IMR-90 (cell line): ENCODE data around the gene LAPTM5. TPM values are rescaled to one million over a fixed set of nuclear protein-coding genes. Genes with fewer than 3 reads are reported as not detected.

Source experiments
- ATAC-seq: fragments of 200-7000 bp; cut with Tn5 transposase; 2 replicates; pipeline ENCODE4 v1.9.1; 2020; ENCODE audit warnings: low read depth, mild to moderate bottlenecking, moderate library complexity
- BruUV-seq: library from RNA; stranded (reverse); fragments of 400-500 nt; replicated peaks from 2 replicates; lab custom pipeline; 2021; lab: Mats Ljungman, UMichigan
- CTCF ChIA-PET: fragments of 300-600 bp; formaldehyde crosslinking; extraction: SDS; loops from one replicate; lab custom pipeline; 2021; ENCODE audit warnings: antibody characterized with exemption; lab: Yijun Ruan, JAX
- POLR2A ChIA-PET: fragments of 300-600 bp; sonication (Branson Sonifier 250); formaldehyde crosslinking; loops from one replicate; lab custom pipeline; 2022; ENCODE audit warnings: antibody characterized with exemption; ENCODE audit not compliant: unreplicated experiment; lab: Charles Lee
- DNase-seq: peaks from one replicate; pipeline ENCODE4 v3.0.0; 2013
- H2AFZ ChIP-seq: replicated peaks from 2 replicates; pipeline ENCODE3; 2013; ENCODE audit warnings: low read length, mild to moderate bottlenecking; ENCODE audit not compliant: poor library complexity
- H2AK5ac ChIP-seq: 2 replicates; pipeline ENCODE4 v1.6.1; 2013; ENCODE audit warnings: low read depth, low read length, inconsistent platforms
- H2AK9ac ChIP-seq: replicated peaks from 2 replicates; pipeline ENCODE3; 2013; ENCODE audit warnings: mild to moderate bottlenecking, low read depth, low read length, moderate library complexity; ENCODE audit not compliant: poor library complexity
- H2BK120ac ChIP-seq: 2 replicates; pipeline ENCODE4 v1.6.1; 2013; ENCODE audit warnings: low read depth, low read length, inconsistent platforms
- H2BK15ac ChIP-seq: 3 replicates; pipeline ENCODE4 v1.6.1; 2013; ENCODE audit warnings: low read depth, low read length, inconsistent platforms
- H2BK20ac ChIP-seq: 2 replicates; pipeline ENCODE4 v1.6.1; 2013; ENCODE audit warnings: low read depth, mild to moderate bottlenecking, inconsistent platforms, low read length, moderate library complexity
- H2BK5ac ChIP-seq: 2 replicates; pipeline ENCODE4 v1.6.1; 2013; ENCODE audit warnings: mild to moderate bottlenecking, low read depth, low read length, inconsistent platforms; ENCODE audit not compliant: poor library complexity, severe bottlenecking
- H3K14ac ChIP-seq: replicated peaks from 2 replicates; pipeline ENCODE4 v1.6.1; 2013; ENCODE audit warnings: low read depth, low read length, inconsistent platforms
- H3K18ac ChIP-seq: 2 replicates; pipeline ENCODE4 v1.6.1; 2013; ENCODE audit warnings: low read depth, low read length, control low read depth
- H3K23ac ChIP-seq: 2 replicates; pipeline ENCODE4 v1.6.1; 2013; ENCODE audit warnings: low read depth, low read length, inconsistent platforms
- H3K27ac ChIP-seq: 2 replicates; pipeline ENCODE4 v1.5.1; 2013; ENCODE audit warnings: mild to moderate bottlenecking, control low read depth, low read length; ENCODE audit not compliant: insufficient read depth
- H3K27me3 ChIP-seq: 2 replicates; pipeline ENCODE4 v1.6.1; 2013; ENCODE audit warnings: low read length; ENCODE audit not compliant: control insufficient read depth, insufficient read depth
- H3K36me3 ChIP-seq: 2 replicates; pipeline ENCODE4 v1.6.1; 2013; ENCODE audit warnings: low read length, mixed read lengths; ENCODE audit not compliant: control insufficient read depth, insufficient read depth
- H3K4ac ChIP-seq: 2 replicates; pipeline ENCODE4 v1.6.1; 2013; ENCODE audit warnings: low read depth, low read length, inconsistent platforms
- H3K4me1 ChIP-seq: 2 replicates; pipeline ENCODE4 v1.6.1; 2013; ENCODE audit warnings: low read length, mixed read lengths; ENCODE audit not compliant: control insufficient read depth, insufficient read depth
- H3K4me2 ChIP-seq: 2 replicates; pipeline ENCODE4 v1.6.1; 2013; ENCODE audit warnings: low read depth, mild to moderate bottlenecking, control low read depth, low read length, moderate library complexity
- H3K4me3 ChIP-seq: 2 replicates; pipeline ENCODE4 v1.5.1; 2013; ENCODE audit warnings: low read depth, mild to moderate bottlenecking, control low read depth, low read length, moderate library complexity; ENCODE audit not compliant: insufficient read depth
- H3K56ac ChIP-seq: 2 replicates; pipeline ENCODE4 v1.6.1; 2013; ENCODE audit warnings: low read length, inconsistent platforms; ENCODE audit not compliant: insufficient read depth; ENCODE audit errors: extremely low read depth
- H3K79me1 ChIP-seq, 2 experiments: 2 replicates each; pipeline ENCODE4 v1.6.1; 2013; ENCODE audit warnings: low read length in 2 of 2, inconsistent platforms in 1 of 2, low read depth in 1 of 2
- H3K9ac ChIP-seq: 2 replicates; pipeline ENCODE4 v1.6.1; 2013; ENCODE audit warnings: low read depth, low read length, control low read depth
- H3K9me1 ChIP-seq: 2 replicates; pipeline ENCODE4 v1.6.1; 2013; ENCODE audit warnings: low read length, inconsistent platforms; ENCODE audit not compliant: insufficient read depth
- H3K9me3 ChIP-seq: 2 replicates; pipeline ENCODE4 v1.6.1; 2013; ENCODE audit warnings: low read length; ENCODE audit not compliant: control insufficient read depth, insufficient read depth
- H4K20me1 ChIP-seq: 2 replicates; pipeline ENCODE4 v1.6.1; 2013; ENCODE audit warnings: low read length, inconsistent platforms; ENCODE audit not compliant: insufficient read depth
- H4K5ac ChIP-seq: 2 replicates; pipeline ENCODE4 v1.6.1; 2013; ENCODE audit warnings: mild to moderate bottlenecking, low read depth, low read length, control low read depth
- H4K8ac ChIP-seq, 2 experiments: 2 replicates each; pipeline ENCODE4 v1.6.1; 2013; ENCODE audit warnings: low read depth in 2 of 2, low read length in 2 of 2, control low read depth in 1 of 2, inconsistent platforms in 1 of 2
- H4K91ac ChIP-seq: 2 replicates; pipeline ENCODE4 v1.6.1; 2013; ENCODE audit warnings: low read depth, low read length, inconsistent platforms; ENCODE audit not compliant: insufficient read depth
- CEBPB ChIP-seq: IDR thresholded peaks from 2 replicates; pipeline ENCODE4 v1.6.1; 2012; ENCODE audit warnings: low read depth, low read length, improper control_type of control experiment
- CHD1 ChIP-seq: IDR thresholded peaks from 2 replicates; pipeline ENCODE4 v1.6.1; 2012; ENCODE audit warnings: low read depth, low read length, improper control_type of control experiment
- MAFK ChIP-seq: IDR thresholded peaks from 2 replicates; pipeline ENCODE4 v1.6.1; 2012; ENCODE audit warnings: low read depth, low read length, improper control_type of control experiment
- MXI1 ChIP-seq: IDR thresholded peaks from 2 replicates; pipeline ENCODE4 v1.6.1; 2012; ENCODE audit warnings: low read depth, mild to moderate bottlenecking, low read length, moderate library complexity, borderline replicate concordance
- NFE2L2 ChIP-seq: fragments of 150-350 bp; IDR thresholded peaks from 2 replicates; pipeline ENCODE4 v1.6.1; 2016; ENCODE audit warnings: low read depth, mild to moderate bottlenecking, low read length
- RAD21 ChIP-seq: IDR thresholded peaks from 2 replicates; pipeline ENCODE4 v1.6.1; 2012; ENCODE audit warnings: low read length, improper control_type of control experiment
- RCOR1 ChIP-seq: IDR thresholded peaks from 2 replicates; pipeline ENCODE4 v1.6.1; 2012; ENCODE audit warnings: mild to moderate bottlenecking, low read length, improper control_type of control experiment; ENCODE audit not compliant: insufficient replicate concordance
- WGBS, 2 experiments: methylation state at CpG; one replicate each; pipeline versions ENCODE4 v1.1.5 to v1.1.7; 2013; ENCODE audit warnings: missing lambda C conversion rate in 2 of 2; ENCODE audit not compliant: insufficient read length in 1 of 2; ENCODE audit errors: extremely low coverage in 2 of 2; 5-methylcytosine and 5-hydroxymethylcytosine counted together
- dilution Hi-C: fragments of 300-500 bp; cut with HindIII; formaldehyde crosslinking; loops from one replicate; pipeline ENCODE4 v1.14.3; 2018; ENCODE audit warnings: low sequenced_read_pairs; ENCODE audit not compliant: unreplicated experiment
- in situ Hi-C: fragments of 300-500 bp; cut with MboI; formaldehyde crosslinking; loops from 3 replicates; pipeline ENCODE4 v1.14.3; 2019; ENCODE audit warnings: low sequenced_read_pairs, inconsistent platforms, mixed read lengths
- intact Hi-C: fragments of 100-400 bp; cut with micrococcal nuclease; formaldehyde crosslinking; loops from 2 replicates; pipeline ENCODE4 v1.10.0; 2022
- polyA plus RNA-seq, 3 experiments: library from polyadenylated mRNA; depleted of rRNA; stranded (reverse); fragments of >200 nt; gene quantifications; 2 replicates each; pipeline ENCODE4 v1.2.3, GENCODE V29; 2012; ENCODE audit warnings: low replicate concordance in 1 of 3
- total RNA-seq: library from RNA; depleted of rRNA; stranded (reverse); fragments of >200 nt; gene quantifications from 2 replicates; pipeline ENCODE4 v1.2.3, GENCODE V29; 2012

The LAPTM5 gene
- total and polyA plus RNA-seq, 2 of the 4 experiments (the other 2 are of a cell fraction) = 0.09 TPM; not detected in 1

DNA sequence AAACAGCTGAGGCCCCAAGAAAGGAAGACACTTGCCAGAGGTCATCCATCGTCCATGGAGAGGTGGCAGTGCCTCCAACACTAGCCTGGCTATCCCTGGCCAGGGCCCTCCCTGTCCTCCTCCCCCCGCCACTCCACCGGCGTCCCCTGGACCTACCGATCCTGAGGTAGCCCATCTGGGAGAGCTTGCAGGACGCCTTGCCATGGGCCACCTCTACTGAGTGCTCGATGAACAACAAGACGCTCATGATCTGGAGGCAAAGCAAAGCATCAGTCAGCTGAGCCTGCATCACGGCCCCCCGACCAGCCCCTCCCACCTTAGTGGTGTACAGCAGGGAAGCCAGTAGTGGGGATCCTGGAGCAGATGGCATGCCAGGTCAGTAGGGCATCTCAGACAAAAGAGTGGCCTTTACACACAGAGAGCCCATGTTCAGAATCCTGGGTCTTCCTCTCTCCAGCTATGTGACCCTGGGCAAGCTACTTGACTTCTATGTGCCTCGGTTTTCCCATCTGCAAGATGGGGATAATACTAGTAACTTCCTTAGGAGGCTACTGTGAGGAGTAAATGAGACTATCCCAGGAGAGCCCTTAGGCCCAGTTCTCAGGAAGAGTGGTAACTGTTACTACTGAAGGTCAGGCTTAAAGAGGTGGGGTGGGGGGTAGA, 15.1 kb downstream of the LAPTM5 start:
- in situ Hi-C loops = no loop called here
- Histone ChIP-seq H3K27ac (no peak overlapping the region), H2BK20ac (no peak overlapping the region), H3K4ac (no peak overlapping the region), H4K20me1 (no peaks in the 10 kb centered on the region), H2AK9ac (no peak overlapping the region), H3K18ac (no peak overlapping the region), H3K9me3 (peaks cover 7% of the 10 kb centered on the region), H4K5ac (no peak overlapping the region), H3K4me1 (no peaks in the 10 kb centered on the region), H3K4me2 (no peak overlapping the region), H3K36me3 (no peaks in the 10 kb centered on the region), H3K56ac (no peak overlapping the region), H4K8ac (no peak overlapping the region), H3K23ac (no peak overlapping the region), H4K91ac (no peak overlapping the region), H3K14ac (no peak overlapping the region), H2BK15ac (no peak overlapping the region), H3K4me3 (no peak overlapping the region), H2BK5ac (no peak overlapping the region), H2BK120ac (no peak overlapping the region), H3K79me1 (no peaks in the 10 kb centered on the region), H2AK5ac (no peak overlapping the region), H3K9me1 (no peaks in the 10 kb centered on the region), H3K27me3 (peaks cover 30% of the 10 kb centered on the region), H3K9ac (no peak overlapping the region), H2AFZ (no peak overlapping the region)
- no TSS peak for BruUV-seq
- no peak for DNase-seq
- ChIA-PET CTCF (interaction anchor here (1.6 kb wide), 1 partner anchor 37 kb away, joined by 5 read pairs; no protein-coding TSS in a partner anchor), POLR2A (no interaction called here)
- WGBS, 2 experiments = 68% methylated on average over 4 of the region's 11 CpGs; no CpG with 5 or more reads in 1 of the 2 experiments
- TF ChIP-seq MAFK (no peak), RCOR1 (no peak), NFE2L2 (no peak), CHD1 (no peak), RAD21 (no peak), CEBPB (no peak), MXI1 (no peak)
- intact Hi-C loops = no loop called here
- dilution Hi-C loops = no loop called here
- no peak for ATAC-seq
